ENCODE data around the gene POTEF.
"Not testable (repeated sequence)": the region's sequence is repeated elsewhere in the genome, so short reads cannot be mapped to it uniquely, and the experiment has no call there.

Gene POTEF

GRCh38 chr2:130152816-130153595 lies 24.0 kb upstream of the POTEF start:
- DNase-seq (ENCODE audit: low spot score), result no peak

GRCh38 chr2:130152136-130152815 lies 23.3 kb upstream of the POTEF start:
- DNase-seq (ENCODE audit: low spot score), result not testable (repeated sequence)

- not testable (repeated sequence) for DNase-seq (ENCODE audit: low spot score)
Observed at GRCh38 chr2:130151145-130151512, 22.1 kb upstream of the POTEF start.

- no peak for DNase-seq (ENCODE audit: low spot score)
Observed at GRCh38 chr2:130150181-130151144, 21.4 kb upstream of the POTEF start.

GRCh38 chr2:130148515-130148914 lies 19.5 kb upstream of the POTEF start:
- not testable (repeated sequence) for DNase-seq (ENCODE audit: low spot score)

- peak; percentile 53 for DNase-seq (ENCODE audit: low spot score)
Observed at GRCh38 chr2:130145006-130145414, 16.0 kb upstream of the POTEF start, which contains the start of gene CCDC74B. TSS of gene CCDC74B (minus strand) at chr2:130145112. CDS start at chr2:130144996, 116 bp downstream.

GRCh38 chr2:130143266-130144039 lies 14.4 kb upstream of the POTEF start:
- not testable (repeated sequence) for DNase-seq (ENCODE audit: low spot score)

- not testable (repeated sequence) for DNase-seq (ENCODE audit: low spot score)
Observed at GRCh38 chr2:130142396-130143265, 13.6 kb upstream of the POTEF start.

- DNase-seq (ENCODE audit: low spot score), result not testable (repeated sequence)
Observed at GRCh38 chr2:130141645-130142370, 12.8 kb upstream of the POTEF start.

- DNase-seq (ENCODE audit: low spot score), result not testable (repeated sequence)
Observed at GRCh38 chr2:130141002-130141401, 12.0 kb upstream of the POTEF start.

GRCh38 chr2:130140516-130140915 lies 11.5 kb upstream of the POTEF start:
- DNase-seq (ENCODE audit: low spot score), result not testable (repeated sequence)

GRCh38 chr2:130139331-130140280 lies 10.6 kb upstream of the POTEF start:
- DNase-seq (ENCODE audit: low spot score), result not testable (repeated sequence)

- DNase-seq (ENCODE audit: low spot score), result not testable (repeated sequence)
Observed at GRCh38 chr2:130138841-130139251, 9.8 kb upstream of the POTEF start.

- DNase-seq (ENCODE audit: low spot score), result not testable (repeated sequence)
Observed at GRCh38 chr2:130138326-130138725, 9.3 kb upstream of the POTEF start.

GRCh38 chr2:130137118-130137517 lies 8.1 kb upstream of the POTEF start:
- DNase-seq (ENCODE audit: low spot score), result not testable (repeated sequence)

- DNase-seq (ENCODE audit: low spot score), result not testable (repeated sequence)
Observed at GRCh38 chr2:130136546-130136945, 7.5 kb upstream of the POTEF start.

GRCh38 chr2:130135692-130136541 lies 6.9 kb upstream of the POTEF start:
- no peak for DNase-seq (ENCODE audit: low spot score)
